KMS-11 (cell line): ENCODE results near the gene SERBP1.

Experiments used
- H2AFZ ChIP-seq: fragments of 200-600 bp; sonication (generic); 2 replicates; pipeline ENCODE4 v1.6.1; 2016; ENCODE audit warnings: antibody characterized with exemption, mixed run types, low read depth
- H3K27ac ChIP-seq: fragments of 200-600 bp; sonication (generic); 2 replicates; pipeline ENCODE4 v1.6.1; 2016; ENCODE audit warnings: mild to moderate bottlenecking, mixed run types
- H3K27me3 ChIP-seq: fragments of 200-600 bp; sonication (generic); 2 replicates; pipeline ENCODE4 v1.6.1; 2017; ENCODE audit warnings: mild to moderate bottlenecking, low read depth, mixed run types, moderate library complexity; ENCODE audit not compliant: insufficient read depth
- H3K36me3 ChIP-seq: fragments of 200-600 bp; sonication (generic); 2 replicates; pipeline ENCODE4 v1.6.1; 2017; ENCODE audit warnings: mild to moderate bottlenecking, mixed run types; ENCODE audit not compliant: insufficient read depth
- H3K4me1 ChIP-seq: fragments of 200-600 bp; sonication (generic); 2 replicates; pipeline ENCODE4 v1.6.1; 2016; ENCODE audit warnings: mild to moderate bottlenecking, low read depth, mixed run types; ENCODE audit not compliant: poor library complexity, severe bottlenecking
- H3K4me2 ChIP-seq: fragments of 200-600 bp; sonication (generic); 2 replicates; pipeline ENCODE4 v1.7.0; 2016; ENCODE audit warnings: mild to moderate bottlenecking, mixed run types
- H3K4me3 ChIP-seq: fragments of 200-600 bp; sonication (generic); IDR thresholded peaks from 2 replicates; pipeline ENCODE4 v1.6.1; 2017; ENCODE audit warnings: low read depth, low read length, mixed read lengths; ENCODE audit not compliant: insufficient read depth
- H3K79me2 ChIP-seq: fragments of 200-600 bp; sonication (generic); 2 replicates; pipeline ENCODE4 v1.6.1; 2016; ENCODE audit warnings: low read depth, mixed run types; ENCODE audit not compliant: insufficient read depth
- H3K9ac ChIP-seq: fragments of 200-600 bp; sonication (generic); 2 replicates; pipeline ENCODE4 v1.6.1; 2016; ENCODE audit warnings: mild to moderate bottlenecking, mixed run types
- H4K20me1 ChIP-seq: fragments of 200-600 bp; sonication (generic); 2 replicates; pipeline ENCODE4 v1.6.1; 2016; ENCODE audit warnings: mild to moderate bottlenecking, mixed run types; ENCODE audit not compliant: insufficient read depth
- TF ChIP-seq, protein P1 (sequence below): fragments of 200-600 bp; sonication (generic); conservative IDR thresholded peaks from 2 replicates; pipeline ENCODE4 v1.6.1; 2017; ENCODE audit warnings: low read depth, mild to moderate bottlenecking, antibody characterized with exemption, low read length, moderate library complexity, mixed read lengths

Gene SERBP1

DNA sequence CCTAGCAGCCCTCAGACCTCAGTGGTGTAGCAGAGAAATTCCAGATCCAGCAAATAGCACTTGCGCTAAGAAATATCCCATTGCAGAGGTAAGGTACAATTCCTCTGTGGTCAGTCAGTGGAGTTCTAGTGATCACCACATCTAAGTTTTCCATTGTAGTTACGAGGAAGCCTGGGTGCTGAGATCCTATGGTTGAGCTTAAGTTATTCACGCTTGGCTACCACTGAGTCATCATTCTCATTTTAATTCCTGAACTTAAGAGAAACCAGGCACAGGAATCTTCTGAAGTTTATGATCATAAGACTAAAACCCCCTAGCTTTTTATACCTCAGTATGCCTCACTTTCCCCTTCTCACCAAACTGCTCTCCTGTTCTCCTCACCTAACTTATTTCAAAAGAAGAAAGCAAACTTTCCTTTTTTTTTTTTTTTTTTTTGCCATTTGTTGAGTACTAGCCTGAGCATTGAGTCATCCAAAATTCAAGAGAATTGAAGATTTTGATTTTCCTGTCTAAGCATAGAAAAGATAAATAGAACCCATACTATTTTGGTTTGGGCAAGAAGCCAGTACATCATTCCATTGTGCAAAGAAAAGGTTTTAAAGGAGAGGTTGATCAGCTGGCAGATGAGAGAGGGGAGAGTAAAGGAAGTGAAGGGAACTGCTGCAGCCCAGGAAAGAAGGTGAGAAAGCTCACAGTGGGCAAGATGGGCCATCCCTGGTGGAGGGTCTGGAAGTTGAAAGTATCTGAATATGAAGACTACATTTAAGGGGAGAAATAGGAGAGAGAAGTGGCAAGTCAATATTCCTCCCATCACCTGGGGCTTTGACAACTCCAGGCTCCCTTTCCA, 39.9 kb downstream of the SERBP1 start:
- Histone ChIP-seq H3K27ac (no peak overlapping the region), H3K4me2 (no peak overlapping the region), H2AFZ (no peak overlapping the region), H3K9ac (no peak overlapping the region), H3K79me2 (no peaks in the 10 kb centered on the region), H3K4me1 (no peaks in the 10 kb centered on the region), H3K4me3 (no peak overlapping the region), H3K27me3 (no peaks in the 10 kb centered on the region), H4K20me1 (no peaks in the 10 kb centered on the region), H3K36me3 (no peaks in the 10 kb centered on the region)
- TF ChIP-seq, protein P1, sequence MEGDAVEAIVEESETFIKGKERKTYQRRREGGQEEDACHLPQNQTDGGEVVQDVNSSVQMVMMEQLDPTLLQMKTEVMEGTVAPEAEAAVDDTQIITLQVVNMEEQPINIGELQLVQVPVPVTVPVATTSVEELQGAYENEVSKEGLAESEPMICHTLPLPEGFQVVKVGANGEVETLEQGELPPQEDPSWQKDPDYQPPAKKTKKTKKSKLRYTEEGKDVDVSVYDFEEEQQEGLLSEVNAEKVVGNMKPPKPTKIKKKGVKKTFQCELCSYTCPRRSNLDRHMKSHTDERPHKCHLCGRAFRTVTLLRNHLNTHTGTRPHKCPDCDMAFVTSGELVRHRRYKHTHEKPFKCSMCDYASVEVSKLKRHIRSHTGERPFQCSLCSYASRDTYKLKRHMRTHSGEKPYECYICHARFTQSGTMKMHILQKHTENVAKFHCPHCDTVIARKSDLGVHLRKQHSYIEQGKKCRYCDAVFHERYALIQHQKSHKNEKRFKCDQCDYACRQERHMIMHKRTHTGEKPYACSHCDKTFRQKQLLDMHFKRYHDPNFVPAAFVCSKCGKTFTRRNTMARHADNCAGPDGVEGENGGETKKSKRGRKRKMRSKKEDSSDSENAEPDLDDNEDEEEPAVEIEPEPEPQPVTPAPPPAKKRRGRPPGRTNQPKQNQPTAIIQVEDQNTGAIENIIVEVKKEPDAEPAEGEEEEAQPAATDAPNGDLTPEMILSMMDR, result no peak

DNA sequence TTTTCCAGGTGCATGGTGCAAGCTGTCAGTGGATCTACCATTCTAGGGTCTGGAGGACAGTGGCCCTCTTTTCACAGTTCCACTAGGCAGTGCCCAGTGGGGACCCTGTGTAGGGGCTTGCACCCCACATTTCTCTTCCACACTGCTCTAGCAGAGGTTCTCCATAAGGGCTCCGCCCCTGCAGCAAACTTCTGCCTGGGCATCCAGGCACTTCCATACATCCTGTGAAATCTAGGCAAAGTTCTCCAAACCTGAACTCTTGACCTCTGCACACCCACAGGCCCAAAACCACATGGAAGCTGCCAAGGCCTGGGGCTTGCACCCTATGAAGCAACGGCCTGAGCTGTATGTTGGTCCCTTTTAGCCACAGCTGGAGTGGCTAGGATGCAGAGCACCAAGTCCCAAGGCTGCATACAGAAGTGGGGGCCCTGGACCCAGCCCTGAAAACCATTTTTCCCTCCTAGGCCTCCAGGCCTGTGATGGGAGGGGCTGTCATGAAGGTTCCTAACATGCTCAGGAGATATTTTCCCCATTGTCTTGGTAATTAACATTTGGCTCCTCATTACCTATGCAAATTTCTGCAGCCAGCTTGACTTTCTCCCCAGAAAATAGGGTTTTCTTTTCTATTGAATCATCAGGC, 46.1 kb downstream of the SERBP1 start:
- Histone ChIP-seq H3K4me1 (no peaks in the 10 kb centered on the region), H3K9ac (no peak overlapping the region), H3K79me2 (no peaks in the 10 kb centered on the region), H3K27me3 (no peaks in the 10 kb centered on the region), H3K36me3 (no peaks in the 10 kb centered on the region), H4K20me1 (no peaks in the 10 kb centered on the region), H2AFZ (no peak overlapping the region), H3K4me2 (no peak overlapping the region), H3K4me3 (no peak overlapping the region), H3K27ac (no peak overlapping the region)
- TF ChIP-seq, protein P1, result no peak

DNA sequence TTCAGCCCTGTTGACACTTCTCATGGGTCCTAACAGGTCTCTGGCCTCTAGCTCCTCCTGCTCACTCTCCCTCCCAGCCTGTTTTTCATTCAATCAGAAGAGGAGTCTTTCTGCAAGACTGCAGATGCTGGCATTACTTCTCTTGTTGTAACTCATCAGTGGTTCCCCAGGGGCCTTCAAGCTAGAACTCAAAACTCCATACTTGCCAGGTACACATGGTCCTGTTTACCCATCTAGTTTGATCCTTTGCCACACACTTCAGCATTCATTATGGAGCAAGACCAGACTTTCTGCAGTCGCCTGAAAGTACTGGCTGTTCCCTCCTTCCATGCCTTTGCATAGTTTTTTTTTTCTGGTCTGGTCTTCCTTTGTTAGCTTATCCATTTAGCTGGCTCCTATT, 47.9 kb downstream of the SERBP1 start:
- peaks cover 5% of the 10 kb centered on the region for H3K4me1 ChIP-seq

DNA sequence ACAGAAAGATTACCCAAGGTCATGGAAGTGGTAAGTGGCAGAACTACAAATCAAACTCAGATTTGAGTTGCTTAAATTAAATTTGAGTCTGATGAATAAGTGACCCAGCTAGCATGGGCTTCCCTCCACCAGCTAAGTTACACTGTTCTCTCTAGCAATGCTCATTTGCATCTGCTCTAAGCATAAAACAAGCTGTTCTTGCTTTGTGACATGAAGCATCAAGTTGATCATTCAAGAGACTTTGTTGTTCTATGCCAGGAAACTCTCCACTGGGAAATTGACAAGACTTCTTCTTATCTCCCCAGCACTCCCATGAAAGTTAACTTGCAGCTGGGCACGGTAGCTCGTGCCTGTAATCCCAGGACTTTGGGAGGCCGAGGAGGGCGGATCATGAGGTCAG, 49.0 kb downstream of the SERBP1 start:
- H3K36me3 ChIP-seq, result no peaks in the 10 kb centered on the region
- no peak overlapping the region for H3K9ac ChIP-seq
- no peak overlapping the region for H3K27ac ChIP-seq
- TF ChIP-seq, protein P1, result no peak
- H3K4me3 ChIP-seq, result no peak overlapping the region
- peaks cover 5% of the 10 kb centered on the region for H3K4me1 ChIP-seq
- no peak overlapping the region for H3K4me2 ChIP-seq
- H4K20me1 ChIP-seq, result no peaks in the 10 kb centered on the region
- no peak overlapping the region for H2AFZ ChIP-seq
- no peaks in the 10 kb centered on the region for H3K27me3 ChIP-seq
- H3K79me2 ChIP-seq, result no peaks in the 10 kb centered on the region

More for the DNA sequence above, 47.9 kb downstream of the SERBP1 start:
- Histone ChIP-seq H3K27me3 (no peaks in the 10 kb centered on the region), H3K27ac (no peak overlapping the region), H3K4me3 (no peak overlapping the region), H3K79me2 (no peaks in the 10 kb centered on the region), H3K36me3 (no peaks in the 10 kb centered on the region), H3K4me2 (no peak overlapping the region), H2AFZ (no peak overlapping the region), H3K9ac (no peak overlapping the region), H4K20me1 (no peaks in the 10 kb centered on the region)
- TF ChIP-seq, protein P1, result no peak
